Neural progenitor cell (in vitro differentiated cells): ENCODE results near the gene TOMM40L.
A peak's percentile ranks its signal among the peaks of the same experiment; 100 is the strongest.

ENCODE experiments used
- EZH2 ChIP-seq: fragments of 200-600 bp; sonication (generic); IDR thresholded peaks from 2 replicates; pipeline ENCODE4 v1.6.1; 2017; ENCODE audit warnings: antibody characterized with exemption, mild to moderate bottlenecking, moderate library complexity
- EZH2phosphoT487 ChIP-seq: fragments of 200-600 bp; sonication (generic); IDR thresholded peaks from 2 replicates; pipeline ENCODE4 v1.6.1; 2017; ENCODE audit warnings: antibody characterized with exemption
- TF ChIP-seq, protein P1 (sequence below): fragments of 200-600 bp; sonication (generic); IDR thresholded peaks from 2 replicates; pipeline ENCODE4 v1.5.1; 2017; ENCODE audit warnings: antibody characterized with exemption, mild to moderate bottlenecking

DNA sequence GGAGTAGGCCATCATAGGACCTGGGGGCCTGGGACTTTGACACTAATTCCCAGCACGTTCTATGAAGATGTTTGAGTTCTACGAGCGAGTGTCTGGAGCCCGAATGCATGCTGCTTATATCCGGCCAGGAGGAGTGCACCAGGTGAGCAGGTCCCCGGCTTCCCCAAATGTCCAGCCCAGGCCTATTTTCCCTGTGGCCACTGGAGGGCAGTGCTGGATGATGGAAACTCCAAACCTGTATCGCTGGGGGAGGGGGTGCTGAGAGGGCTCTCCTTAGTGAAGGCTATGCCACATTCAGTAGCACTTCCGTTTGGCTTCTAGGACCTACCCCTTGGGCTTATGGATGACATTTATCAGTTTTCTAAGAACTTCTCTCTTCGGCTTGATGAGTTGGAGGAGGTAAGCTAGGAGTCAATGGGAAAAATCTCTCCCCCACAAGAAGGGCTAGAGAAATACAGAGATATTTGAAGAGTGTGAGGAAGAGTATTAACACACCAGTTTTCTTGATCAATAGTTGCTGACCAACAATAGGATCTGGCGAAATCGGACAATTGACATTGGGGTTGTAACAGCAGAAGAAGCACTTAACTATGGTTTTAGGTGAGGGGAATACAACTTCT lies 16.0 kb upstream of the TOMM40L start:
- TF ChIP-seq, protein P1, sequence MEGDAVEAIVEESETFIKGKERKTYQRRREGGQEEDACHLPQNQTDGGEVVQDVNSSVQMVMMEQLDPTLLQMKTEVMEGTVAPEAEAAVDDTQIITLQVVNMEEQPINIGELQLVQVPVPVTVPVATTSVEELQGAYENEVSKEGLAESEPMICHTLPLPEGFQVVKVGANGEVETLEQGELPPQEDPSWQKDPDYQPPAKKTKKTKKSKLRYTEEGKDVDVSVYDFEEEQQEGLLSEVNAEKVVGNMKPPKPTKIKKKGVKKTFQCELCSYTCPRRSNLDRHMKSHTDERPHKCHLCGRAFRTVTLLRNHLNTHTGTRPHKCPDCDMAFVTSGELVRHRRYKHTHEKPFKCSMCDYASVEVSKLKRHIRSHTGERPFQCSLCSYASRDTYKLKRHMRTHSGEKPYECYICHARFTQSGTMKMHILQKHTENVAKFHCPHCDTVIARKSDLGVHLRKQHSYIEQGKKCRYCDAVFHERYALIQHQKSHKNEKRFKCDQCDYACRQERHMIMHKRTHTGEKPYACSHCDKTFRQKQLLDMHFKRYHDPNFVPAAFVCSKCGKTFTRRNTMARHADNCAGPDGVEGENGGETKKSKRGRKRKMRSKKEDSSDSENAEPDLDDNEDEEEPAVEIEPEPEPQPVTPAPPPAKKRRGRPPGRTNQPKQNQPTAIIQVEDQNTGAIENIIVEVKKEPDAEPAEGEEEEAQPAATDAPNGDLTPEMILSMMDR = peak; percentile 97
- TF ChIP-seq EZH2 (no peak), EZH2phosphoT487 (no peak)
